Measurements from ENCODE around the gene TMEM163.
A peak's percentile ranks its signal among the peaks of the same experiment; 100 is the strongest.

The TMEM163 gene

GRCh38 chr2:134669731-134670669 lies 48.8 kb downstream of the TMEM163 start:
- no peak overlapping the region for H3K4me3 ChIP-seq (replicated peaks in 1 of 2; ENCODE audit: low read depth in 2 of 2, low read length in 2 of 2)
- no peak for TF ChIP-seq CTCF (IDR thresholded peaks at IDR 0.05; ENCODE audit: low read depth, low read length)
- peak in 1 of 2 donors; percentile 10 for DNase-seq (ENCODE audit: low read depth in 2 of 2)

- no peak for TF ChIP-seq CTCF (IDR thresholded peaks at IDR 0.05; ENCODE audit: low read depth, low read length)
- no peak for DNase-seq (ENCODE audit: low read depth in 2 of 2)
- H3K4me3 ChIP-seq (replicated peaks in 1 of 2; ENCODE audit: low read depth in 2 of 2, low read length in 2 of 2), result no peak overlapping the region
Observed at GRCh38 chr2:134668821-134669220, 50.0 kb downstream of the TMEM163 start.

GRCh38 chr2:134667541-134667940 lies 51.3 kb downstream of the TMEM163 start:
- no peak overlapping the region for H3K4me3 ChIP-seq (replicated peaks in 1 of 2; ENCODE audit: low read depth in 2 of 2, low read length in 2 of 2)
- TF ChIP-seq CTCF (IDR thresholded peaks at IDR 0.05; ENCODE audit: low read depth, low read length), result no peak
- DNase-seq (ENCODE audit: low read depth in 2 of 2), result no peak

- no peak overlapping the region for H3K4me3 ChIP-seq (replicated peaks in 1 of 2; ENCODE audit: low read depth in 2 of 2, low read length in 2 of 2)
- DNase-seq (ENCODE audit: low read depth in 2 of 2), result no peak
- no peak for TF ChIP-seq CTCF (IDR thresholded peaks at IDR 0.05; ENCODE audit: low read depth, low read length)
Observed at GRCh38 chr2:134667081-134667480, 51.7 kb downstream of the TMEM163 start.

- no peak for TF ChIP-seq CTCF (IDR thresholded peaks at IDR 0.05; ENCODE audit: low read depth, low read length)
- H3K4me3 ChIP-seq (replicated peaks in 1 of 2; ENCODE audit: low read depth in 2 of 2, low read length in 2 of 2), result no peak overlapping the region
- DNase-seq (ENCODE audit: low read depth in 2 of 2), result no peak
Observed at GRCh38 chr2:134665727-134666506, 52.9 kb downstream of the TMEM163 start.

- no peak overlapping the region for H3K4me3 ChIP-seq (replicated peaks in 1 of 2; ENCODE audit: low read depth in 2 of 2, low read length in 2 of 2)
- no peak for TF ChIP-seq CTCF (IDR thresholded peaks at IDR 0.05; ENCODE audit: low read depth, low read length)
- DNase-seq (ENCODE audit: low read depth in 2 of 2), result no peak
Observed at GRCh38 chr2:134663451-134664450, 55.0 kb downstream of the TMEM163 start.
